ENCODE data around the gene MAML2.
A peak's percentile ranks its signal among the peaks of the same experiment; 100 is the strongest.

The MAML2 gene

DNA sequence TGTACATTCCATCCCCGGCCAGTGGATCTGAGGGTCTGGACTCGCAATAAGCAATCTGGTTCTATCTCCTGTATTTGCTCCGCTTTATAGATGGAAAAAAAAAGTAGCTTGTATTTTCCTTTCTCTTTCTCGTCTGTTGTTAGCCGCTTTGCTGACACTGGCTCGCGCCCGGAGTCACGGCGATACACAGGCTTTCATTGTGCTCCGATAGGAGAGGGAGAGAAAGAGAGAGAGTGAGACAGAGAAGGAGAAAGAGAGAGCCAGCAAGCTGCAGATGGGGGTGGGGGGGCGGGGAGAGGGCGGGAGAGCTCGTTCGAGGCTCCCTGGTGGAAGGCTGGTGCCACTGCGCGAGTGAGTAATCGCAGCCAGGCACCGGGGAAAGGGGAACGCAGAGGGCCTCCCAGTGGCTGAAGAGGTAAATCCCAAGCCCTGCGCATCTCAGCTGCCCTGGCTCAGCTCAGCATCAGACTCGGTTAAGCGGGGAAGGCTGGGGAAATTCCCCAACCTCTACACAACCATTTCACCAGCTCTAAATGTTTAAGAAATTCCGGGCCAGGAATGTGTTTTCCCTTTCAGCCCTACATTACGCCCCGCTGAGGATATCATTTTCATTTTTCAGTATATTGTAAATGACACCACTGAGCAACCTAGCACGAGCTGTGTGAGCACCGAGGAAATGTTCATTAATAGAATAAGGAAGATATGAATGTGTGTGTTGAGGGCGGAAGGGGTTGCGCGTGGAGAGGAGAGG, at the start of gene MAML2:
Gene MAML2, minus strand, starts transcription at position 235 of the 751 bp plus-strand sequence. CDS start 1,300 bp downstream, outside the sequence.
- DNase-seq = peak; percentile 89

DNA sequence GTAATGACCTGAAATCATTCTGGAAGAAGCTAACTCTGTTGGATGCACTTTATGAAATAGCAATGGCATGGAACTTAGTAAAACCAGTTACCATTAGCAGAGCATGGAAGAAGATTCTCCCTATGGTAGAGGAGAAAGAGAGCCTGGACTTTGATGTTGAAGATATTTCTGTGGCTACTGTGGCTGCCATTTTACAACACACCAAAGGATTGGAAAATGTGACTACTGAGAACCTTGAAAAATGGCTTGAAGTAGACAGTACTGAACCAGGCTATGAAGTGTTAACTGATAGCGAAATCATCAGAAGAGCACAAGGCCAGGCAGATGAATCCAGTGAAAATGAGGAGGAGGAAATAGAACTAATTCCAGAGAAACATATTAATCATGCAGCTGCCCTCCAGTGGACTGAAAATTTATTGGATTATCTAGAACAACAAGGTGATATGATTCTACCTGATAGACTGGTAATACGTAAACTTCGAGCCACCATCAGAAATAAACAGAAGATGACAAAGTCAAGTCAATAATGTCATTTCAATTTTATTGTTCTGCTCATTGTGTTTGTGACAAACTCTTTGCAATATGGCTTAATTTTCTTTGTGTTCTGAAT, 48.8 kb upstream of the MAML2 start:
- DNase-seq = no peak

DNA sequence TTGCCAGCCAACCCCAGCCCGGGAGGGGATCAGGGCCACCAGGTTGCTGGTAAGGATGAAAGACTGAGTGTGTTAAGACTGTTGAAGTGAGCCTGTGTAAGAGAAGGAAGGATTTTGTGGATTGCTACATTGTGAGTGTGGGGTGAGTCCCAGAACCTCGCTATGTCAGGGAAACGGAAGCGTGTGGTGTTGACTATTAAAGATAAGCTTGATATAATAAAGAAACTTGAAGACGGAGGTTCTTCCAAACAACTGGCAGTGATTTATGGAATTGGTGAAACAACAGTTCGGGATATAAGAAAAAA, 47.4 kb upstream of the MAML2 start:
- DNase-seq = no peak

DNA sequence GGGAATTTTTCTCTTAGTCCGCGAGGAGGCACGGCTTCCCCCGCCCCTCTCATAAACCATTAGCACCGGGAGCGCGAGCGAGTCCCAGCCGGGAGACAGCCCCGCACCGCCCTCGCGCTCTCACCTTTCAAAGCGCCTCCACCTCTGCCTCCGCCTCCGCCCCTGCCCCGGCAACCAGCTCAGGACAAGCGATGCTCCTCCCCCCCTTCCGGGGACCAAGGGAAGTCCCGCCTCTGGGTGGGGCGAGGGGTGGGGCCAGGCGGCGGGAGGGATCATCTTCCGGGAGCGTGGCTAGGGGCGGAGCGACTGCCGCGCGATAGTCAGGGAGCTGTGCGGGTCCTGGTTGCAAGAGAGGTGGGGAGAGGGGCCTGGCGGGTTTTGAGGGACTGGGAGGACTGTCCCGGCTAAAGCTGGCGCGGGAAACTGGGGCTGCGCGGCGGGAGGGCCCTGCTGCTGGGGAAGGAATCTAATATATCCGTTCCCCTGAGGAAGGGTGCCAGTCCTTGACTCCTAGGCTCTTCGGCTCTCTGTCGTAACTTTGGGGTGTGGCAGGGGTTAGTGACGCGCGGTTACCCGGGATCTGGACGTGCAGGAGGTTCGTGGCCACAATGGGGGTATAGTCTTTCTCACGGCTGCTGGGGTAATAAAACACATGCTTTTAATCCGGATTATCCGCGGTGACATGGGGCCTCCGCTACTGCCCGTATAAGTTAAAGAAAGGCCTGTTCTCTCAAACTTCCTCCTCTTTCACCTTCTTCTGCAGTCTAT, 46.9 kb upstream of the MAML2 start, which contains the start of the genes CCDC82 and JRKL:
Gene CCDC82, minus strand, starts transcription at position 193 of the 768 bp plus-strand sequence. CDS start 5,165 bp downstream, outside the sequence.
Gene JRKL, plus strand, starts transcription at position 294 of the 768 bp plus-strand sequence. CDS start 637 bp downstream, outside the sequence.
- peak; percentile 99 for DNase-seq

DNA sequence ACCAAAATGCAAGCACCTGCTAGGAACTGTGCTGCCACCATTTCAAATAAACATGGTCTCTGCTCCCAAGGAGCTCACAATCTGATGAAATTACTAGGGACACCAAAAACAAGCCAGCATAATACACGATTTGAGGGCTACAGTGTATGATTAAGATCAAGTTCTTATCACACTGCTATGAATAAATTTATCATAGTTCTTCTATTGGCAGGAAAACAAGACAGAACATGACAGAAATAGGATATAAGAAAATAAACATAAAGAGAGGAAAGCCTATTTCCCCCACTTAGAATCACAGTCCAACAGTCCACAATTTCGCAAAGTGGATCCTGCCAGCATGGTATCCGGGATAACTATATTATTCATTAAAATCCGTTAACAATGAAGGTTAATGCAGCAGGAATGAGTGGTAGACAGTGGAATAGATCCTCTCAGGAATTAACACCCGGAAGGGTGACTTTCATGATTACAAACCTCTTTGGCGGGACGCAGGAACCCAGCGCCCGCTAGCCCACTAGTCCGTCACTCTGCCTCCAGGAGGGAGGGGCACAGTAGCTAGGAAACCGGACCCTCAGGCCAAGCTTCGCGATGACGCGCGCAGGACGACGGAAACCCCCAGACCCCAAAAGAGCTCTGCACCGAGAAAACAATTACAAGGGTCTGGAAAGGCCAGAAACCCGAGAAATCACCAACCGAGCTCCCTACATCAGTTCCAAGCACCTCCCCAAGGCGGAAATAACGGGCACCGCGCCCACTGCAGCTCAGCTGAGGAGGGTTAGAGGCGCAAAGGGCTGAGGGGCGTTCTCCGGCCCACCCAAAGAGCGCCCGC, 46.1 kb upstream of the MAML2 start:
- no peak for DNase-seq

DNA sequence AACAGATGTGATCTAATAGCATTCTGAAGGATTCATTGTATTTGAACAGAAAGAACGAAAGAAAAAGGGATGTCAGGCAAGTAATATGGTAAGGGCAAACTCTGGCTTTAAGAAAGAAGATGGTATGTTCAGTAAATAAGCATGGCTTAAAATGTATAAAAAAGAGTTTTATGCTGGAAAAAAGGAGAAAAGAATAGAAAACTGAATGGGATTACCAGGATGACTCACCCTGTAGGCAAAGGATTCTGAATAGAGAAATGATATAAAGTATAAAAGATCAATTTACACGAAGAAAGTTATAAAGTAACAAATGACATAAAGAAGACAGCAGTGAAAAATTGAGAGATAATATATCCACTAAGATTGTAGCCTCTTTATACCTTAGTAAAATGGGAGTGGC, 42.2 kb upstream of the MAML2 start:
- DNase-seq = no peak

DNA sequence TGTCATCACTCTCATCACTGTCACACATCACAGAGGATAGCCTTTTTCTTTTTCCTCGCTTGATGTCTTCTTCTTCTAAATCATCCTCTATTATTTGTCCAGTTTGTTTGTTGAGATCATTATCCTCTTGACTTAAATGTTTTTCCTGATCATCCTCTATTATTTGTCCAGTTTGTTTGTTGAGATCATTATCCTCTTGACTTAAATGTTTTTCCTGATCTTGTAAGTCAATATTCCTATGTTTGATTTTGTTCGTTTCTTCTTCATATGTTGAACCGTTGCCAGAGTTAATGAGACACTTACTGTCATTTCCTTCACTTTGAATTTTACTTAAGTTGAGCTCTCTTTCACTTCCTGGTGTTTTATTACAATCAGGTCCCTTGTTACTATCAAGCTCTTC, 41.2 kb upstream of the MAML2 start:
- DNase-seq = no peak

DNA sequence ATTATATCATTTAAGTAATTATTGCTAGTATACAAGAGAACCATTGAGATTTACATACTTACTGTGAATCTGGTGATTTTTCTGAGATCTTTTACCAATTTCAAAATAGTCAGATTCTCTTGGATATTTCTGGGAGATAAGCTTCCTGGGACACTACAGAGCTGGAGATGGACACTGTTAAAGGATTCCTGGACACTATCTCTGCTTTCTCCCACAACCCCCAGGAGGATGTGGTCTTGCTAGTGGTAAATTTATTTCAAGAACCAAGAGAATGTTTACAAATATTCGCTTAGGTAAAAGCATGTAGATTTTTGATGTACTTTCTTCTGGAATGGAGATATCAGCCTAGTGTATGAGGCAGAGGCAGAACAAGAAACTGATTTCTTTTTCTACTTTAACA, 33.8 kb upstream of the MAML2 start:
- DNase-seq = no peak

DNA sequence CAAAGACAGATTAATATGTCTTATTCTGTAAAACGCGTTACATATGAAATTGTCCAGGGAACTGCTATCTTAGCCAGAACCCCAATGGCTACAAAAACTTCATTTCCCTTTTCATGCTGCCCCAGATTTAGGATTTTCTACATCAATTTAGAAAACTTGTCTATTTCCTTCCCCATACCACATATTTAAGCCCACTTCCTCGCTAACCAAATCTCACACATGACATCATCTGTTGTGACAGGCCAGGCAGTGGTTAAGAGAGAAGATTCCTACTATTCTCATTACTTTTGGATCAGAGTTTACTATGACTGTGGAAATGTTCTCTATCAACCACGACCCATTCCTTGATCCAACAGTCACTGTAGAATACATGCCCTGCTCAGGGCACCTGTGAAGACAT, 30.8 kb upstream of the MAML2 start:
- no peak for DNase-seq

DNA sequence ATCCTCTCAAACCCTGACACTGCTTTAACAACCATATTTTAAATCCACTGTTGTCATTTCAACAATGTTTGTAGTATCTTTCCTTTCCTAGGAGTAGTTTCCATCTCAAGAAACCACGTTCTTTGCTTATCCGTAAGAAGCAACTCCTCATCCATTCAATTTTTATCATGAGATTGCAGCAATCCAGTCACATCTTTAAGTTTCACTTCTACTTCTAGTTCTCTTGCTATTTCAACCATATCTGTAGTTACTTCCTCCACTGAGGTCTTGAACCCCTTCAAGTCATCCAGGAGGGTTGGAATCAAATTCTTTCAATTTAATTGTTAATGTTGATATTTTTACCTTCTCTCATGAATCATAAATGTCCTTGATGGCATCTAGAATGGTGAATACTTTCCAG, 24.3 kb upstream of the MAML2 start:
- DNase-seq = no peak

DNA sequence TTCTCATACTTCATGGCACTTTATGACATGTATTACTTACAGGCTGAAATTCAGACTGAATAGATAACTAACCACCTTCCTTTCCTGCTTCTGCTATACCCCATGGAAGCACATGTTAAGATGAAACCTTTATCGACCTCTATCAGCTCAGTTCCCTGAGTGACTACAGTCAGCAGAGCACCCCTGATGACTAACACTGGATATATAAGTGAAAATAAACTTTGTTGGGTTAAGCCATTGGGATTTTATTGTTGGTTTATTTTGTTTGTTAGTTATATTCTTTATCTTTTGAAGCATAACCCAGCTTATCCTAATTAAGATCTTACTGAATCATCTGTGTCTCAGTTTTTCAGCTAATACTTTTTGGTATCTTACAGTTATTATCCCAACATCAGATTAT, 23.0 kb upstream of the MAML2 start:
- no peak for DNase-seq

DNA sequence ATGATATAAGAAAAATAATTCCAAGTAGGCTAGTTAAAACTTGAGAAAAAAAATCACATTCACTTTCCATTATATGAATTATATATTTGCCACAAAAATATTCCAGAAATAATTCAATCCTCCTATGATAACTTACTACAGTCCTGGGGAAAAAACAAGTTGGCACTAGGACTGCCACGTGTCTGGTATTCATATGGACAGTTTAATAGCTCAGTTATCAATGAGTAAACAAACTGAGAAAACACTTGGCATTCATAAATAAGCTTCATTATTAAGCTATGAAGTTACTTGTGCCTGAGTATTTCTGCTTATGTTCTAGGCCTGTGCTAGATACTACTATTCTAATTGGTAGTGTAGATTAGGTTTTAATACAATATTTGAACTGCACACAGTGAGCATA, 22.5 kb upstream of the MAML2 start:
- no peak for DNase-seq

DNA sequence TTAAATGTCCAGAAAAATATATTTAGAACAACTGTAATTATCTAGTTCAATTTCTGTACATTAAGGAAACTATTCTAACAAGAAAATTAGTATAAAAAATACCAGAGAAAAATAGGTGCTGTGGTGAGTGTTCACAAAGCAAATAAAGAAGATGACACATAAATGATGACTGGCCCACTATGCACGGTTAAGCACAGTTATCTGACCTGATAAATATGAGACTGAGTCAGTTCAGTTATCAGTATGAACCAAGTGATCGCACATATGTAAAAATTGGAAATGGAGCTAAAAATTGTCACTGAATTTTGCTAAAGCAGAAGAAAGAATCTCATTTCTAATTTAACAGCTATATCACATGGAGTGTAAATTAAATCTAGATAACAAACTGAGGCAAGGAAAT, 18.8 kb upstream of the MAML2 start:
- DNase-seq = no peak

DNA sequence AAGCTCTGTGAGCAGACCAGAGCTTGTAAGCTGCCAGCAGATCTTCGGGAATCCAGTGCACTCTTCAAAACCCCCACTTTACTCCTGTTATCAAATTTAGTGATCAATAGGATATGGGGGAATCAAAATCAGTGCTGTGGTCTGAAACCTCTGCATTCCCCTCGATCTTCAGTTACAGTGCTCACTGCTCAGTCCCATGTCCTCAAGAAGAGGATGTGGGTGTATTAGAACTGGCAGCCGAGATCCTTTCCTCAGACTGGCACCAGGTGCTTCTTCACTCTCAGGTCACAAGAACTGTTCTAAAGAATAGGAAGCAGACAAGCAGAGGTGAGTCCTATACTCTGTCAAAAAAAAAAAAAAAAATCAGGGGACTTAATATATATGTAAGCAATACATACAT, 15.3 kb upstream of the MAML2 start:
- DNase-seq = no peak

DNA sequence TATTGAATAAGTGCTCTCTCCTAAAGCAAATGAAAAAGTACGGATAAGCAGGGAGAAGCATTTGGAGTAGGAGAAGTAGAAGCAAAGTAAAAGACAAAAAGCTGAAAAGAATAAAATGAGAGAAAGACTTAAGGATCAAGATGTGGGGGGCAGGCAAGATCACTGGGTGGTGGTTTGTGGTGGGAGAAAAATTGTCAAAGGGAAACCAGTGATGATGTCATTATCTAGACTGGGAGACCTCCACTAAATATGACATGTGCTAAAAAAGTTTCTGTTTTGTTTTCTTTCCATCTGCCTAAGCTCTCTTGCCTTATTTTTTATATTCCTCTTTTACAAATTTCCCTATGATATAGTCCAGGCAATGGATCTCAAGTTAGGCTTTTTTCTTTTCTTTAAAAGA, 14.8 kb upstream of the MAML2 start:
- DNase-seq = no peak

DNA sequence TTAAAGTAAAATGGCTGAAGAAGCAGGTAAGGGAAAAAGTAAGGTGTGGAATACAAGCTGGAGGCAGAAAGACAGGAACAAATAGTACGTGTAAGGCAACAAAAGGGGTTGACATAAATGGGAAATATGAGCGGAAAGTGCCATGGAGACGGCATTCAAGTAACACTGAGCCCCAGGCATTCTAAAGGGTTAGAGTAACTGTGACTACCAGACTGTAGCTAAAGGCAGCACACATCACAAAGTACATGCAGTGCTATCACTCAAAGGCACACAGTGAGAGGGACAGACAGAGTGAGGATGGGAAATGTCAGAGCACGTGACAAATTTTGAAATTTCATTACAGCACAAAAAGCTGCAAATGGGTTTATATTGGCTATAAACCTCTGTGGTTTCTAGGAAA, 13.9 kb upstream of the MAML2 start:
- DNase-seq = no peak

DNA sequence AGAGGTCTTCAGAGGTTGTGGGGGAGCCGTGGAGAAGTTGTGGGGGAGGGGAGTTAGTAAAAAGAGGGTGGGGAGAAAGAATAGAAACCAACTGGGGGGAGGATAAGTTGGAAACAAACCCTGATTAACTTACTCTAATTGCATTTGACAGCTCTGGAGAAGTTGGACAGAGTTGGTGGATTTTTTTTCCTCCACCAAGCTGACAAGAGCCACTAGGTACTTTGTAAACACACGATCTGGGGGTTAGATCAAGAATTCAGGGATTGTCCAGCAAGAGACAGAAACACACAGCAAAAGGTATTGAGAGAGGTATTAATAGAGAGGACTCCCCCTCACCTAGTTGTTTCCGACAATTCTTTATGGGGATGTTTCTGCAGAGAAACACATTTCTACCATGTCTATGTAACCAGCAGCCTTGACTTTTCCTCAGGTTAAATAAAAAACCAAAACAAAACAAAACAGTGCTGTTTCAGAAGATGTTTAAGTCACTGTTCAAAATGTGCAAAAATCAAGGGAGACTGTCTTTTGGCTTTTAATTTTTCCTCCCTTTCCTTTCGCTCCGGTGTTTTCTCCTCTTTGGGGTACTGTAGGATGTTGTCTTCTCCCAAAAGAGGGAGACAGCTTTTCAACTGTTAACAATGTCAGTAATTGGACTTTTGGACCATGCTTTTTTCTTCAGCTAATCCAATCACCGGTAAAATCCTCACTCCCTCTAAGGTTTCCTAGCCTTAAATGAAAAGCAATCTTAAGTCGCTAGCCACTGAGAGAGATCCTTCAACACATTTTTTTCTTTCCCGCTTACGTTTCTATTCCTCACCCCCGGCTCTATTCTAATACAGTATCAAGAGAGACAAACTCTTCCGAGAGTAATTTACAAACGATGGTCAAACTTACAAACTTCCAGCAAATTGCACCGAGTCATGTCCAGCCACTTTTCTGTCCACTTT, 708 bp downstream of the MAML2 start:
- DNase-seq = no peak

DNA sequence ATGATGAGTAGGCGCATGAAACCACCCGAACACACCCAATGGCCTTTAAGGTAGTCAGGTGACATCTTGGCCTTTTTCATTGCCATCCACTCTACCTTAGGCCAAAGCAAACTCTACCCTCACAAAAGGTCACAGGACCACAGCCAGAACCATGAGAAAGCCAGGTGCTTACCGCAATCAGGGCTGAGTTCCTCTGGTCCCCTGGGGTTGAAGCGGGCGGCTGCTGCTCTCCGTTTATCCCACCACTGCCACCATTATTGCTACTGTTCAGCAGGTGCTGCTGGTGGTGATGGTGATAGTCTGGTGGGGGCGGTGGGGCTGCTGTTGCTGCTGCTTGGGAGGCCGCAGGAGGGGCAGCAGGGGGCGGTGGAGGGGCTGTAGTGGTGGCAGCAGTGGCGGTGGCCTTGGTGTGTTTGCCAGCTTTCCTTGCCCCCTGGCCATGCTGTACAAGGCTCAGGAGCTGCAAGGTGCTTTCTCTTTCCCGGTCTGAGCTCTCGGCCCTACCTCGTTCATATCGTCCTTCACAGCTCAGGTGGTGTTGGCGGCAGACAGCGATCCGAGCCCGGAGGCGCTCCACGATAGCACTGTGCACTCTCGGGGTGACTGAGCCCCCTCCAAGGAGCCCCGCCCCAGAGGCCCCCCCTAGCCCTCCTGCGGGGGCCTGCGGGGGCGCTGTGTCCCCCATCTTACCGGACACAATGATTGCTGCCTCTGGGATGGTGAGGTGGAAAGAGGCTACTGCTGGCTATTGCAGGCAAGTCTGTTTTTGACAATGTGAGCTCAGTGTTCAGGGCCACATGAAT, 1.6 kb downstream of the MAML2 start:
- peak; percentile 63 for DNase-seq

DNA sequence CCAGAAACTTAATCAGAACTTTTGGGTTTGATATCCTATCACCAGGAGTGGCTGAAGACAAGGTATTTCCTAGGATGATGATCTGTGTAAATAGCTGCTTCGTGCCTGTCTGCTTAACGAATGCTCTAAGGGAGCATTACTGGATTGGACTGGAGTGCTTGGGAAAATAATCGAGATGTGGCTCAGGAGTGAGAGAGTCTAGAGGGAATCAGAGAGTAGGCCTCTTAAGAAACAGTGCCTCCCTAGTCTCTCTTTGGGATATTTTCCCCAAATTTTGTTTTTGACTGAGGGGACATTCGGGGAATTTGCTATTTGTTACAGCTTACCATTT, 2.5 kb downstream of the MAML2 start:
- no peak for DNase-seq

DNA sequence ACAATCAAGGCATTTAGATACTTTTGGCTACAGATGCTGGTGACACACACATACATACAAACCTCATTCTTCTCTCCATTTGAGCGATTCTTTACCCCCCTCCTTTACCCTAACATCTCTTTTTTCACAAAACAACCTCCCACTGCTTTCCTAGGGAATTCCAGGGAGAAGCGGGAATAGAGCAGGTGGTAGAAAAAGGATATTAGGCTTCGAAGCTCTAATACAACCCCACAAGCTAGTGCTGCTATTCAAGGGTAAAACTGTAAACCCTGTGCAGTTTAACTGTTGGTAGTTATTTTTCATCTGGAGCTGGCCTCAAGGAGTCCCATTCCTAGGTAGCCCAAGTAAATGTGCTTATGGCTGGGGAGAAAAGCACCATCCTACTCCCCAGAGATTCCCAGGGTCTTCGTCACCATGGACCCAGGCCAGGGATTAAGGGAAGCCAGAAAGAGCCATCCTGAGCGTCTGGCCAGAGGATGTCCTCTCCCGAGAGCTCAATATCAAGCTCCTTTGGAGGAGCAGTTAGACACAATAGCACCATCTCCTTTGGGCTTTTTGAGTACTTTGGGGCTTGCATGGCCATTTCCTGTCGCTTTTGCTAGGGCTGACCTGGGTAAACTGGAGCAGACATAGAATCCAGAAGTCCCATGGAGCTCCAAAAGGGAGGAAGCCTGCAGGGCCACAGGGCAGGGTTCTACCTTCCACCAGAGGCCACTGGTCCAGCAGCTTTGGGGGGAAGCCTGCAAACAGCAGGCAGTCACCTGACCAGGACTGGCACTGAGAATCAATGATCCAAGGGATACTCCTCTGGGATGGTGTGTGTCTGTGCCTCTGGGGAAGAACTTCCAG, 3.1 kb downstream of the MAML2 start:
- no peak for DNase-seq
